Ammon's horn (tissue), 1 donor: Measurements from ENCODE around the gene TMCC2.
"Not testable (repeated sequence)": the region's sequence is repeated elsewhere in the genome, so short reads cannot be mapped to it uniquely, and the experiment has no call there.

Experiments
- DNase-seq: peaks from one replicate; pipeline ENCODE4 v3.0.0-alpha.2; 2016; ENCODE audit warnings: low spot score

Gene TMCC2, protein sequence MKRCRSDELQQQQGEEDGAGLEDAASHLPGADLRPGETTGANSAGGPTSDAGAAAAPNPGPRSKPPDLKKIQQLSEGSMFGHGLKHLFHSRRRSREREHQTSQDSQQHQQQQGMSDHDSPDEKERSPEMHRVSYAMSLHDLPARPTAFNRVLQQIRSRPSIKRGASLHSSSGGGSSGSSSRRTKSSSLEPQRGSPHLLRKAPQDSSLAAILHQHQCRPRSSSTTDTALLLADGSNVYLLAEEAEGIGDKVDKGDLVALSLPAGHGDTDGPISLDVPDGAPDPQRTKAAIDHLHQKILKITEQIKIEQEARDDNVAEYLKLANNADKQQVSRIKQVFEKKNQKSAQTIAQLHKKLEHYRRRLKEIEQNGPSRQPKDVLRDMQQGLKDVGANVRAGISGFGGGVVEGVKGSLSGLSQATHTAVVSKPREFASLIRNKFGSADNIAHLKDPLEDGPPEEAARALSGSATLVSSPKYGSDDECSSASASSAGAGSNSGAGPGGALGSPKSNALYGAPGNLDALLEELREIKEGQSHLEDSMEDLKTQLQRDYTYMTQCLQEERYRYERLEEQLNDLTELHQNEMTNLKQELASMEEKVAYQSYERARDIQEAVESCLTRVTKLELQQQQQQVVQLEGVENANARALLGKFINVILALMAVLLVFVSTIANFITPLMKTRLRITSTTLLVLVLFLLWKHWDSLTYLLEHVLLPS

DNA sequence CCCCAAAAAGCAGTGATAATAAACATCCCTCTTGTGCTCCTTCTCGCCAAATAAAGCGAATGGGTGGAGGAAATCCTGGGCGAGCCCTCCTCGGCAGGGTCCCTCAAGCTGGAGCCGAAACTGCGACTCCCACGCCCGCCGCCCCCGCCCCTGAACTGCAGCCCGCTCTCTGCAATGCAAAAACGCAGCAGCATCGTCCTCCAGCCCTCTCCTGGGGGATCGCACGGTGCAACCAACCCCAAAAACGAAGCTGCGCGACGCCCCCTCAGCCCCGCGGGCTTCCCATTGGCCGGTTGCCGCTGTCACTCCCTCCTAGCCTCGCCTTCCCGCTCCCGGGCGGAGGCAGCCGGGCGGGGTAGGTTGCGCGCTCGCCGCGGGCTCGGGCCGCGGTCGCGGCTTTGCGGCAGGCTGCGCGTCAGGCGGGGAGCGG, at the start of gene TMCC2:
Gene TMCC2, plus strand, starts transcription at position 363 of the 430 bp plus-strand sequence. CDS start 619 bp downstream, outside the sequence.
- peak; percentile 97 for DNase-seq

DNA sequence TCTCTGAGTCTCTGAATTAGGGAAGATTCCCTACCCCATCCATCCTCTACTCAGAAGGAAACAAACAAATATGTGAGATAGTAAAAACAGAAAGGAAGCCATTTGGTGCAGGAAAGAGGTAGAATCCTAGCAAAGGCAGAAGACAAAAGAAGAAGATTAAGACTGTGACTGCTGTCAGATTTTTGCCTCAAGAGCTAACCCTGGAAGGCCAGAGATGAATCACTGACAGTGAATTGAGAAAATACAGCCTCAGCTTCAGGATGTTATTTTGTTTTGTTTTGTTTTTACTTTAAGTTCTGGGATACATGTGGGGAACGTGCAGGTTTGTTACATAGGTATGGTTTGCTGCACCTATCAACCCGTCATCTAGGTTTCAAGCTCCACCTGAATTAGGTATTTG, 47.9 kb upstream of the TMCC2 start:
- no peak for DNase-seq

DNA sequence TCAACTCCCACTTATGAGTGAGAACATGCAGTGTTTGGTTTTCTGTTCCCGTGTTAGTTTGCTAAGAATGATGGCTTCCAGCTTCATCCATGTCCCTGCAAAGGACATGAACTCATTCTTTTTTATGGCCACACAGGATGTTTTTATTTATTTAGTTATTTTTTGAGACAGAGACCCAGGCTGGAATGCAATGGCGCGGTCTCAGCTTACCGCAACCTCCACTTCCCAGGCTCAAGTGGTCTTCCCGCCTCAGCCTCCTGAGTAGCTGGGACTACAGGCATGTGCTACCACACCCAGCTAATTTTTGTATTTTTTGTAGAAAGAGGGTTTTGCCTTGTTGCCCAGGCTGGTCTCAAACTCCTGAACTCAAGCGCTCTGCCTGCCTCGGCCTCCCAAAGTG, 47.4 kb upstream of the TMCC2 start:
- DNase-seq, result not testable (repeated sequence)

DNA sequence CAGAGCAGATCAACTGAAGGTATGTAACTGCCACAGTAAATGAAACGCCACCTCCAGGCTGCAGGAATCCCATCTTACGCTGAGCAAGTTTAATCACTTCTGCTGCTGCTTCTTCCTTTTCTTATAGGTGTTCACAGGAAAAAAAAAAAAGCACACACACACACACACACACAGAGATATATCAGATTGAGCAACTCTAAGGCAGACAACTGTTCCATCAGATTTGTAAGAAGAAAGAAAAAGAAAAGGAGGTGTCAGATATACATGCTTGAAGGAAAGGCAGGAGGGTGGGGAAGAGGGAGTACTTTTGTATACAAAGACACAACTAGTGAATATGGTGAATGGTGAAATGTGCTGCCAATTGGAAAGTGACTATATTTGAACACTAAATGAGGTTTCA, 44.8 kb upstream of the TMCC2 start:
- no peak for DNase-seq

- no peak for DNase-seq
Measured at GRCh38 chr1:205183676-205184335, 43.9 kb upstream of the TMCC2 start.

GRCh38 chr1:205186191-205186590, 41.6 kb upstream of the TMCC2 start:
- DNase-seq, result no peak

- DNase-seq, result no peak
Measured at GRCh38 chr1:205187420-205187819, 40.3 kb upstream of the TMCC2 start.

DNA sequence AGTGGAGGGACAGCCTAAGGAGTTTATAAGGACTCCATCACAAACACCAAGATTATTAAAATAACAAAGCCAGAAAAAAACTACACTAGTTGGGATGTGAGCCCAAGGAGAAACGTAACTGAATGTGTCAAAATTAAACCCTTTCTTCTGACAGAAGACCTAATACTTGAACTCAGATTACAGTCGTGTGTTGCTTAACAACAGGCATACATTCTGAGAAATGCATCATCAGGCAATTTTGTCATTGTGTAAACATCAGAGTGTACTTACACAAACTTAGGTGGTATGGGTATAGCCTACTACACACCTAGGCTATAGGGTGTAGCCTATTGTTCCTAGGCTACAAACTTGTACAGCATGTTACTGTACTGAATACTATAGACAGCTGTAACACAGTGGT, 39.6 kb upstream of the TMCC2 start:
- DNase-seq, result no peak

DNA sequence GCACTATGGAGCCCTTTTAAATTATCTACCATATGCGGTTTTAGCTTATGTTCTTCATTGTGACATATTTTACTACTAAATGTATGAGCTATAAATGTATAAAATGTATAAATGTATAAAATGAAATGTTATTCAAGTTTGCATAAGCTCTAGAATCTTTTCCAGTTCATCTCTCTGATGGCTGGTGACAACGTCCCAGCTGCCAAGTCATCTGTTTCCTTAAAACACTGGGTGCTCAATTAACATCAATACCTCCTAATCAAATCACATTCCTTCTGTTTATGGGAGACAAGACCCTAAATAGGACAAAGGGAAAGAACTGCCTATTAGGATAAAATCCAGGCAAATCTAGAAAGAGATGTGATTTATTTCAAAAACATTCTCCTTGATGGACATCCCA, 39.1 kb upstream of the TMCC2 start:
- no peak for DNase-seq

DNA sequence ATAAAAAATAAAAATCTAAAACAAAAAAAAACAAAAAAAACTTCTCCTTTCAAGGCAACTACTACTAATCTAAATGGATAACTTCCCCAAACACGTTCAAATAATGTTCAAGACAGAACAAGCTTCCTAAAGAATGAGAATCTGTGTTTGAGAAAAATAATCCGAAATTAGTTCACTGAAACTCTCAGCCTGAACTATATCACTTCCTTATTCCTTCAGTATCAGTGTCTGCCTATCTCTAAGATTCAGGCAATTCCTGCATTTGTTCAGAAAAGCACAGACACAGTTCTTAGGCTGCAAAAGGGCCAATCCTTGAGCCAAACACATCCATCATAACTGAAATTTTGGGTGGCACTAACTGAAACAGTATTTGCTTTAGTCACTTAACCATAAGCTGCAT, 38.6 kb upstream of the TMCC2 start:
- no peak for DNase-seq

GRCh38 chr1:205190845-205191577, 36.7 kb upstream of the TMCC2 start:
- DNase-seq, result peak; percentile 17

DNA sequence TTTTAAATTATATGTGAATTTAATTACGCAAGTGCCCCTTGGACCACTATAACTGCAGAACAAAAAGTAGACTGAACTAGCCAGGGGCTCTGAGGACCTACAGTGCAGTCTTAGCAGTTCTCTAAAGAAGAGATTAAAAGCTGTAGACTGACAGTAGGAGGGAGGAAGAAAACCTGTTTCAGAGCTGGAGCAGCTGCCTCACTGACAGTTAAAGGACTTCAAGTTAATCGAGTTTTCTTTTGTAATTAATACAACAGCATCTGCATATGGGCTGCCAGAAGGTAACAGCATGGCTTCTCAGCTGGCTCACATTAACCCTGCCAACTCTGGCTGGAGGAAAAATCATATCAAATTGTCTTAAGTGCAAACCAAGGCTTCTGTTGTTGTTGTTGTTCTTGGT, 36.1 kb upstream of the TMCC2 start:
- DNase-seq, result no peak

- DNase-seq, result no peak
Measured at GRCh38 chr1:205192287-205192686, 35.5 kb upstream of the TMCC2 start.

DNA sequence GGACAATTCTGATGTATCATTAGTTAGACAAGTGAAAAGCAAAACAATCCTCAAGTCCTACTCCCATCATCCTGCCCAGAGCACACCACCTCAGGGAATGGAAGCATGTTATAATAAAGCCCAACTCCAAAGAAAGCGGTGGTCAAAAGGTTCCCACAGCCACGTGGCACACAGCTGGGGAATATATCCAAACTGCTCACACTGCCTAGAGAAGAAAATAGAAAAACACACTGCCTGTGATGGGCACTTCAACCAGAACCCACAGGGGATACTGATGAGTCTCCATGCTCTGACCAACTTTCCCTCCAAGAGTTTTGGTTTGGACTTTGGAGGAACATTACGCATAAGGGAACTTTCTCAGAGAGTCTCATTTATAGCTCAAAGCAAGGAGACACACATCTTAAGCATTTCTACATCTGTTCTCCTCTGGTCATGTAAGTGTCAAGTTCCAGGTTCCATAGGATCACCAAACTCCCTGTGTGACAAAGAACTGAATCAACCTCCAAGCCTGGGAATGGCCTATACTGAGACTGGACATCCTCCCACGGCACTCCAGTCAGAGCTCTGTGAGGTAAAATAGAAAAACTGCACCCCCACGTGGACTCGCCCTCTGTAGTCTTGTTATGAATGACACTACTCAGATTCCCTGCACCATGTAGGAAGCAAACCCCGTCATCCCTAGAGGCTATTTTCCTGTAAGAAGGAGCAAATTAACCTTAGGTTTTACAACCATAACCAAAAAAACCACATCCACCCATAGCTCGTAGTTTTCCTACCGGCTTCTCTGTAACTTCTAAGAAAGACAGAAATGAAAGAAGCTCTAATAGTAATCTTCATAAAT, 28.4 kb upstream of the TMCC2 start:
- peak; percentile 24 for DNase-seq

DNA sequence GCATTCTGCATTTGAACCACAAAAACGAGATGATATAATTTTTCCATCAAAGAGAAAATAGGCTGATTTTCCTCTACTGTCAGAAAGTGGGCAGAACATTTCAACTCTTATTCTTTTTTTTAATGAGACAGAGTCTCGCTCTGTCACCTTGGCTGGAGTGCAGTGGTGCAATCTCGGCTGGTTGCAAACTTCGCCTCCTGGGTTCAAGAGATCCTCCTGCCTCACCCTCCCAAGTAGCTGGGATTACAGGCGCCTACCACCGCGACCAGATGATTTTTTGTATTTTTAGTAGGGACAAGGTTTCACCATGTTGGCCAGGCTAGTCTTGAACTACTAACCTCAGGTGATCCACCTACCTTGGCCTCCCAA, 27.8 kb upstream of the TMCC2 start:
- no peak for DNase-seq

DNA sequence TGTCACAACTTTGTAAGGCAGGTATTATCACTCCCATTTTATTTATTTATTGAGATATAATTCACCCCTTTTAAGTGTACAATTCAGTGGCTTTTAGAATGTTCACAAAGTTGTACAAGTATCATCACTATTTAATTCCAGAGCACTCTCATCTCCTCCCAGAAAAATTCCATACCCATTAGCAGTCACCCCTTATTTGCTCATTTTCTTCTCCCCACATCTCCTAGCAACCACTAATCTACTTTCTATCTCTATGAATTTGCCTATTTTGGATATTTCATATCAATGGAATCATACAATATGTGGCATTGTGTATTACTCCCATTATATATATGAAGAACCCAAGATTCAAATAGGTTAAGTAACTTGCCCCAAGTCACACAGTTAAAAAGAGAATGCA, 23.2 kb upstream of the TMCC2 start:
- DNase-seq, result no peak

- no peak for DNase-seq
Measured at GRCh38 chr1:205205055-205205454, 22.7 kb upstream of the TMCC2 start.

DNA sequence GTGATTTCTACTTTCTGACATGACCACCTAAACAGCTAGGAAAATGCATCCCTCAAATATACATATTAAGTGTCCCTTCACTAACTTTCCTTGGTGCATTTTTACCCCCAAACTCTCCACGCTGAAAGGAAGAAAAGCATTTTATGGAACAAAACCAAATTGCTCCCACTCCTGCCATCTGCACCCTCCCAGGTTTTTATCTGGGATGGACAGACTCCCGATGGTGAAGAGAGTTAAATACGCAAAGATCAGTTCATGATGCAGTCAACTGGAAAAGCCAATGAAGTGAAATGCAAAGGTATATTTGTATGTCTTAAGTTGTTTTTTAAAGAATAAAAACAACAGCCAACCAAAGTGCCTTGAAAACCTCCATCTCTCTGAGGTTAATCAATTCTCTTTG, 18.9 kb upstream of the TMCC2 start:
- no peak for DNase-seq

DNA sequence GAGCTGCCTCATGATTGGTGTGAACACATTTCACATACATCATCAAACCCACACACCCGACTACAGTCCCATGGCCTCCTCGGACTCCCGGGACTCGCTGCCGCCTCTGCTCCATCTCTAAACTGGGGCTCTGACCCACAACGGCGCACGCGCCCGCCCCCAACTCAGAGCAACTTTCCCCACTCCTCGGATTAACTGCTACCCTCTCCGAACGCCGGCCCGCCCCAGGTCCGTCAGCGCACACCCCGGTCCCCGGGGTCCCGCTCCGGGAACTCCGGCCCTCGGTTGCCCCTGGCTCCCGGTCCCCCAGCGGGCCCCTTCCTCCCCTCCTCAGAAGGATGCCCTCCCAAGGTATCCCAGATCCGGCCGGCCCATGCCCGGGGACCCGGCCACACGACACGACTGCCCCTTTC, 17.0 kb upstream of the TMCC2 start:
- peak; percentile 26 for DNase-seq

DNA sequence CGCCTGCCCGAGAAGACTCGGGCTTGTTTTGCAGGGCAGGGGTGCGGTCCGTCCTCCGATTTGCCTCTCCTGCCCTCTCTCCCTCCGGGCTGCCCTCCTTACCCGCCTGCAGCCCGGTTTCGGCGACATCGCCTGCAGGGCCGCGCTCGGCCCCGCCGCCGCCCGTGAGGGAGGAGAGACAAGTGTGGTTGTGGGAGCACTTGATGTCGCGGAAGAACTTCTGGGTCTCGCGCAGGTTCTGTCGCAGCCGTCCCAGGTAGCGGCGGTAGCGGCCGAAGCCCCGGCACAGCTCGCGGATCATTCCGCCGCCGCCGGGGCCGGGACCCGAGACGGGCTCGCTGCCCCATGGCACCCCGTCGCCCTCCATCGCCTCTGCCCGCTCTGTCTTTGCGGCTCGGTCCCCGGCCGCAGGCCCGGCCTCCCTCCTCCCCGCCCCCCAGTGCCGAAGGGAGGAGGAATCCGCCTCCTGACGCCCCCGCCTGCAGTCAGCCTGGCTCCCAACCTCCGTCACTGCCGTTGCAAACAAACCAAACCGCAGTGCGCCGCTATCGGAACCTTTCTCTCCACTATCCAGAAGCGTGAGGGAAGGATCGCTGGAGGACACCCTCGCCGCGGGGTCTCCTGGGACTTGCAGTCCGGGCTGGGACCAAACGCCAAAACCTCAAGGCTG, 16.4 kb upstream of the TMCC2 start, which contains the start of gene DSTYK:
Gene DSTYK, minus strand, starts transcription at position 534 of the 670 bp plus-strand sequence. Its CDS starts 167 bp downstream, at position 367.
- DNase-seq, result peak; percentile 99
